Neuronal stem cell (in vitro differentiated cells): ENCODE measurements around the gene EEF1AKMT2.

Source experiments
- DNase-seq: peaks from one replicate; pipeline ENCODE4 v3.0.0-alpha.2; 2013; ENCODE audit warnings: low spot score
- H2AFZ ChIP-seq: one replicate; pipeline ENCODE4 v1.6.1; 2013; ENCODE audit warnings: mild to moderate bottlenecking, low read length, inconsistent platforms
- H2AK5ac ChIP-seq: 2 replicates; pipeline ENCODE4 v1.6.1; 2013; ENCODE audit warnings: low read depth, mild to moderate bottlenecking, inconsistent platforms, low read length, moderate library complexity, mixed read lengths
- H2BK120ac ChIP-seq: 2 replicates; pipeline ENCODE4 v1.6.1; 2013; ENCODE audit warnings: low read depth, mild to moderate bottlenecking, inconsistent platforms, low read length, moderate library complexity, mixed read lengths
- H2BK12ac ChIP-seq: one replicate; pipeline ENCODE4 v1.6.1; 2013; ENCODE audit warnings: low read length, inconsistent platforms
- H2BK15ac ChIP-seq: 2 replicates; pipeline ENCODE4 v1.6.1; 2013; ENCODE audit warnings: mild to moderate bottlenecking, low read length, inconsistent platforms, mixed read lengths
- H2BK5ac ChIP-seq: one replicate; pipeline ENCODE4 v1.6.1; 2013; ENCODE audit warnings: inconsistent platforms, mild to moderate bottlenecking, low read length, moderate library complexity
- H3K14ac ChIP-seq: one replicate; pipeline ENCODE4 v1.6.1; 2013; ENCODE audit warnings: low read length, inconsistent platforms
- H3K18ac ChIP-seq: 2 replicates; pipeline ENCODE4 v1.6.1; 2013; ENCODE audit warnings: low read length, inconsistent platforms
- H3K23ac ChIP-seq: 2 replicates; pipeline ENCODE4 v1.6.1; 2013; ENCODE audit warnings: low read depth, mild to moderate bottlenecking, mixed read lengths, low read length, inconsistent platforms; ENCODE audit not compliant: poor library complexity
- H3K27ac ChIP-seq: replicated peaks from 3 replicates; pipeline ENCODE4 v1.5.1; 2013; ENCODE audit warnings: low read length, inconsistent platforms
- H3K27me3 ChIP-seq, 3 experiments: 2 replicates each; pipeline ENCODE4 v1.6.1; 2013; ENCODE audit warnings: low read length in 3 of 3, mild to moderate bottlenecking in 2 of 3, inconsistent platforms in 1 of 3, low read depth in 1 of 3, mixed read lengths in 1 of 3, moderate library complexity in 1 of 3; ENCODE audit not compliant: control insufficient read depth in 3 of 3, insufficient read depth in 3 of 3
- H3K36me3 ChIP-seq, 2 donors: replicated peaks in 1 of 2; 2 replicates each; pipeline ENCODE4 v1.6.1; 2013; ENCODE audit warnings: low read length in 2 of 2; ENCODE audit not compliant: control insufficient read depth in 2 of 2, insufficient read depth in 2 of 2
- H3K4ac ChIP-seq: 2 replicates; pipeline ENCODE4 v1.6.1; 2013; ENCODE audit warnings: inconsistent platforms, mild to moderate bottlenecking, low read length, moderate library complexity
- H3K4me1 ChIP-seq, 2 donors: 1 replicate in 1 of 2; 2 replicates in 1 of 2; pipeline ENCODE4 v1.6.1; 2013; ENCODE audit warnings: low read length in 2 of 2, low read depth in 1 of 2; ENCODE audit not compliant: control insufficient read depth in 2 of 2, insufficient read depth in 1 of 2
- H3K4me2 ChIP-seq: one replicate; pipeline ENCODE4 v1.6.1; 2013; ENCODE audit warnings: mild to moderate bottlenecking, low read length, inconsistent platforms; ENCODE audit not compliant: insufficient read depth, poor library complexity, severe bottlenecking
- H3K4me3 ChIP-seq, 2 donors: 2 replicates each; pipeline ENCODE4 v1.5.1; 2013; ENCODE audit warnings: low read length in 2 of 2, mild to moderate bottlenecking in 2 of 2, inconsistent platforms in 1 of 2, moderate library complexity in 1 of 2
- H3K79me1 ChIP-seq: one replicate; pipeline ENCODE4 v1.6.1; 2013; ENCODE audit warnings: low read depth, mild to moderate bottlenecking, inconsistent platforms, low read length, moderate library complexity
- H3K9ac ChIP-seq: one replicate; pipeline ENCODE4 v1.6.1; 2013; ENCODE audit warnings: mild to moderate bottlenecking, low read depth, low read length, inconsistent platforms; ENCODE audit not compliant: poor library complexity
- H3K9me3 ChIP-seq, 2 donors: replicated peaks in 1 of 2; 2 replicates each; pipeline versions ENCODE3 to v1.6.1; 2013; ENCODE audit warnings: low read length in 2 of 2, mild to moderate bottlenecking in 2 of 2, inconsistent platforms in 1 of 2, low read depth in 1 of 2, mixed read lengths in 1 of 2, moderate library complexity in 1 of 2; ENCODE audit not compliant: control insufficient read depth in 2 of 2, insufficient read depth in 1 of 2
- H4K8ac ChIP-seq: one replicate; pipeline ENCODE4 v1.6.1; 2013; ENCODE audit warnings: low read depth, mild to moderate bottlenecking, inconsistent platforms, low read length, moderate library complexity
- H4K91ac ChIP-seq: one replicate; pipeline ENCODE4 v1.6.1; 2013; ENCODE audit warnings: low read length, low read depth, mild to moderate bottlenecking, inconsistent platforms; ENCODE audit not compliant: poor library complexity
- WGBS, 2 donors: extraction: QIAGEN DNeasy Blood & Tissue Kit; methylation state at CpG; one replicate each; pipeline ENCODE4 v1.1.7; 2013; ENCODE audit warnings: missing lambda C conversion rate in 2 of 2, mixed read lengths in 1 of 2; ENCODE audit not compliant: insufficient read length in 2 of 2, insufficient replicate concordance in 1 of 2; ENCODE audit errors: extremely low coverage in 2 of 2; 5-methylcytosine and 5-hydroxymethylcytosine counted together

Gene EEF1AKMT2

DNA sequence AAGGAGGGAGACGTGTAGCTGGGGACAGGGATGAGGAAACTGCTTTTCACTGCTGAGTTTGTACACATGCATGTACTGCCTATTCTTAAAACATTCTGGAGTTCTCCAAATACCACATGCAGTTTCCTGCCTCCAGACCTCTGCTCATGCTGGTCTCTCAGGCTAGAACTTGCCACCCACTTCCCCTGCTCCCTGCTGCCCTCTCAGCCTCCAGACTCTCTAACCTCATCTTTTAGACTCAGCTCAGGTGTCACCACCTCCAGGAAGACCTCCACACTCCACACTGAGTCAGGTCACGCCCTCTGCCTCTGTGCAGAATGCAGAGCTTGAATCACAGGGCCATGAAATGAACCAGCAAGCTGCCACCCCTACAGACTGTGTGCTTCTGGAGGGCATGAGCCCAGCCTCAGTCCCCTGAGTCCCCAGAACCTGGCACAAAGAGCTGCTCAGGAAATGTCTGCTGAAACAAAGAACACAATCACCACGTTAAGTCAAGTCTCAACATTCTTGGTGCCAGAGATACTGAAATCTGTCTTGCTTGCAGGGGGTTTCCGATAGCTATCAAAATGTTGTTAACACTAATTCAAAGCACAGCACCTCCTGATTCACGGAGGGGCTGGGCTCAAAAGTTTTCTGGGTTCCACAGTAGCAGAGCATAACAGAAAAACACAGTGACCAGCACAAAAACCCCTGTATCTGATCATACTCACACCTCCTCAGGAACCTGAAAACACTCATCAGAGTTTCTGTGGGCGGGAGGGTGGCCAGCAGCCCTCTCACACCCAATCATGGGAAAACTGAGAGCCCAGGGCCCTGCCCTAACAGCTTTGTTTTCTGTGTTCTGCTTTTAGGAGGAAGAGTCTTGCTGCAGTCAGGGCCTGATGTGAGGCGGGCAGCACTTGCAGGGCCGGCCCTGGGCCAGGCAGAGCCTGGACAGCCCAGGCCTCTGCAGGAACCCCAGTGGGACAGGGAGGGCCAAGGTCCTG, 68.6 kb downstream of the EEF1AKMT2 start:
- DNase-seq, result no peak
- peaks cover 12 to 24% of the 10 kb centered on the region in 2 donors for H3K4me1 ChIP-seq
- H3K4ac ChIP-seq, result no peak overlapping the region
- no peak overlapping the region for H4K8ac ChIP-seq
- no peak overlapping the region for H2AK5ac ChIP-seq
- no peak overlapping the region for H3K9ac ChIP-seq
- no CpG with 5 or more reads among the region's 8 CpGs for WGBS, 2 donors
- H3K27me3 ChIP-seq, result no peaks in the 10 kb centered on the region
- no peak overlapping the region for H2BK12ac ChIP-seq
- no peak overlapping the region for H3K18ac ChIP-seq
- H2BK15ac ChIP-seq, result no peak overlapping the region
- H4K91ac ChIP-seq, result no peak overlapping the region
- H2AFZ ChIP-seq, result no peak overlapping the region
- no peak overlapping the region for H3K4me2 ChIP-seq
- H3K4me3 ChIP-seq, result no peak overlapping the region
- no peak overlapping the region for H3K27ac ChIP-seq
- H3K36me3 ChIP-seq, result peaks cover 1 to 18% of the 10 kb centered on the region in 2 donors
- H3K23ac ChIP-seq, result no peak overlapping the region
- H3K9me3 ChIP-seq, result no peaks in the 10 kb centered on the region
- no peak overlapping the region for H2BK5ac ChIP-seq
- H2BK120ac ChIP-seq, result no peak overlapping the region
- no peak overlapping the region for H3K14ac ChIP-seq
- H3K79me1 ChIP-seq, result peaks cover 8% of the 10 kb centered on the region

DNA sequence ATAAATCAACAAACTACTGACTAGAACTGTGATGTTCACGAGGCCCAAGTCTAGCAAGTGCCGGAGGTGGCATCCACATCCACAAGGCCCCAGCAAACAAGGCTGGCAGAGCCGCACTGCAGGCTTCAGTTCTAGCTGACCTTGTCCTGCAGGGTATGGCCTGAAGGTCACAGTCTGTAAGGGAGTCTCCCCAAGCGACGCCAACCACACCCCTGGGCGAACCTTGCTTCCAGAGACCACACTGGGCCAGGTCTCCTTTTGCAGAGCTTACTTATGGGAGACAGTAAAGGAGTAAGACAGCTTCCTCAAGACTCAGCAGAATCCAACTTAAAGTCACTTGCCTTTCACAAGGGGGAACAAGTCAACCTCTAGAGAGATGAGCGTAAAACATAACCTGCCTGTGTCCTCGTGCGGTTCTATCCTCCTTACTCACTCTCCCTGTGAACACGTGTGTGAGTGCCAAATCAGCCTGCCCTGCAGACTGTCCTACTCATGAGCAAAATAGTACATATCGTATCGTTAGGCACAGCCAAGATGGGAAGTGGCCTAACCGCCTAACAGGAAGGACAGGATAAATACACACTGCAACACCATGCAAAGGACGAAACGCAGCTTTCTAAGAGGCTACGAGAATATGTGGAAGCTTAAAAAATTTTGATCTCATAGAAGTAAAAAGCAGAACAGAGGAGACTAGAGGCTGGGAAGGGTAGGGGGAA, 70.2 kb downstream of the EEF1AKMT2 start:
- Histone ChIP-seq H3K23ac (no peak overlapping the region), H3K4me1 (peaks cover 12 to 25% of the 10 kb centered on the region in 2 donors), H3K27ac (no peak overlapping the region), H3K18ac (no peak overlapping the region), H4K8ac (no peak overlapping the region), H3K14ac (no peak overlapping the region), H4K91ac (no peak overlapping the region), H2BK12ac (no peak overlapping the region), H3K9me3 (peaks cover 0 to 6% of the 10 kb centered on the region in 2 donors), H2BK15ac (no peak overlapping the region), H2AK5ac (no peak overlapping the region), H3K4me2 (no peak overlapping the region), H2AFZ (no peak overlapping the region), H3K4me3 (no peak overlapping the region), H3K36me3 (peaks cover 1 to 22% of the 10 kb centered on the region in 2 donors), H2BK5ac (no peak overlapping the region), H3K4ac (no peak overlapping the region), H3K9ac (no peak overlapping the region), H3K79me1 (peaks cover 8% of the 10 kb centered on the region), H2BK120ac (no peak overlapping the region), H3K27me3 (no peaks in the 10 kb centered on the region)
- DNase-seq, result no peak
- no CpG with 5 or more reads among the region's 16 CpGs for WGBS, 2 donors

DNA sequence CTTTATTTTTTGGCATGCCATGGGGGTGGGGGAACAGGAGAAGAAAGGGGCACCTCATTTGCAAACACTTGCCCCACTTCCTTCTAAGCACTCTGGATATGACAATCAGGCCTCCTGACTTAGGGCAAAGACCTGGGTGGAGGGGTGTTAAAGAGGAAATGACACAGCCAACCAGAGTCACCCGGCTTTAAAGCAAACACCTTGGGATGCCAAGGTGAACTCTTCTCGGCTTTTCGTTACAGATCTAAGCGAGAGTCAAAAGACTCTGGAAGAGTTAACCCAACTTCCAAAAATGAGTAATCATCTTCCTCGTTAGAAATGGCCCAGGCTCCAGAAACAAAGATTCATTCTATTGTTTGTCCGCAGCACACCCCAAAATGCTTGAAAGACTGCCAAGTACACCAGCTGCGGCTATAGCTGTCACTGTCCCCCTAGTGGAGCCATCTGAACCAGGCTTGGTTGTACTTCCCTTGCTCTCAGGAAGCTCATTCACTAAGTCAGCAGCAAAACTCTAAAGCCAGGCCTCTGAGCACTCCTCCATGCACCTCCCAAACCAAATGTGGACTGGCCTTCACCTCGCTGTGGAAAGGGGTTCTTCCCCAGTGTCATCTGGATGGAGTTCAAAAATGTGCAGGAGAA, 72.4 kb downstream of the EEF1AKMT2 start:
- no peak overlapping the region for H4K8ac ChIP-seq
- no peak overlapping the region for H3K23ac ChIP-seq
- H3K27me3 ChIP-seq, result no peaks in the 10 kb centered on the region
- H2BK15ac ChIP-seq, result no peak overlapping the region
- no peak overlapping the region for H4K91ac ChIP-seq
- H3K4me3 ChIP-seq, result no peak overlapping the region
- H3K9ac ChIP-seq, result no peak overlapping the region
- no peak overlapping the region for H3K14ac ChIP-seq
- H2BK5ac ChIP-seq, result no peak overlapping the region
- no peak overlapping the region for H2BK120ac ChIP-seq
- no peak for DNase-seq
- peaks cover 0 to 6% of the 10 kb centered on the region in 2 donors for H3K9me3 ChIP-seq
- no peak overlapping the region for H2AK5ac ChIP-seq
- H2BK12ac ChIP-seq, result no peak overlapping the region
- H3K27ac ChIP-seq, result no peak overlapping the region
- peaks cover 4 to 15% of the 10 kb centered on the region in 2 donors for H3K4me1 ChIP-seq
- H3K4ac ChIP-seq, result no peak overlapping the region
- peak overlapping the region; percentile 19 for H3K18ac ChIP-seq
- H3K79me1 ChIP-seq, result peaks cover 11% of the 10 kb centered on the region
- WGBS, 2 donors, result no CpG with 5 or more reads among the region's 8 CpGs
- peaks cover 1 to 7% of the 10 kb centered on the region in 2 donors for H3K36me3 ChIP-seq
- H2AFZ ChIP-seq, result no peak overlapping the region
- H3K4me2 ChIP-seq, result no peak overlapping the region
